ENCODE data around the gene KCNIP3. TPM values are rescaled to one million over a fixed set of nuclear protein-coding genes. Genes with fewer than 3 reads are reported as not detected.
A peak's percentile ranks its signal among the peaks of the same experiment; 100 is the strongest.

KCNIP3 gene
- total RNA-seq, 1 donor from 2014 or later, result 27.5 TPM

DNA sequence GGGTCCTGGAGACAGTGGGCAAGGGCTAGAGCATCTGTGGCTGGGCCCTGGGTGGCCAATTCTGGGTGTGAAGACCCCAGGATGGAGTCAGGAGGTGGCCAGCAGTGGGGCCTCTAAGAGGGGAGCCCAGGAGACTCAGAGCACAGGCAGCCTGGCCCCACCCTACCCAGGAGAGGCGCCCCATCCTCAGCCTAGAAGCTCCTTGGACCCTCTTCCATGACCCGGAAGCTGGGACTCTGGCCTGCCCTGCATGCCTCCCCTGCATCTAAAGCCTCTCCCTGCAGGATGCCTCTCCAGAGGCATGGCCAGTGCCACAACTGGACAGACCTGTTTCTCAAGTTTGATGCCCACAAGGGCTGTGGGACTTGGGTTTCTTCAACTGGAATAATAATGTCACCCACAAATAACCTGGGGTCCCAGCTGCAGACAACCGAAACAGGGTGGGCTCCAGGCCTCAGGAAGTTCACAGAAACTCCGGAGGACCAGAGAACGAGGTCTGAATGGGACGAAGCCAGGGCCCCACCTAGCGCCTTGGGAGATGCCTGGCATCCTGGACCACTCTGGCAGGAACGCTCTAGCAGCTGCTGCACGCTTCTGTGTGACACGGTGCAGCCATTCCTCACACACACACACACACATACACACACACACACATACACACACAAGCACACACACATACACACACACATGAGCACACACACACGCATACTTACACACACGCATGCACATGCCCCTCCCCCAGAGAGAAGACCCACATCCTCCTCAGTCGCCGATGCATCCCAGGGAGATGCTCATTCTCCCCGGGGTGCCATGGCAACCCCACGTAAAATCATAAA is 16.4 kb downstream of the KCNIP3 start:
- Histone ChIP-seq H3K36me3 (no peaks in the 10 kb centered on the region), H3K9me3 (no peaks in the 10 kb centered on the region), H3K27ac (no peak overlapping the region), H3K4me1 (peaks cover 8% of the 10 kb centered on the region), H3K4me3 (no peak overlapping the region), H3K27me3 (no peaks in the 10 kb centered on the region)
- TF ChIP-seq POLR2A (IDR thresholded peaks at IDR 0.05) (no peak), POLR2AphosphoS5 (IDR thresholded peaks at IDR 0.05; ENCODE audit: insufficient read depth in 1 of 2, low read depth in 1 of 2) (no peak)
- TF ChIP-seq, protein P1, sequence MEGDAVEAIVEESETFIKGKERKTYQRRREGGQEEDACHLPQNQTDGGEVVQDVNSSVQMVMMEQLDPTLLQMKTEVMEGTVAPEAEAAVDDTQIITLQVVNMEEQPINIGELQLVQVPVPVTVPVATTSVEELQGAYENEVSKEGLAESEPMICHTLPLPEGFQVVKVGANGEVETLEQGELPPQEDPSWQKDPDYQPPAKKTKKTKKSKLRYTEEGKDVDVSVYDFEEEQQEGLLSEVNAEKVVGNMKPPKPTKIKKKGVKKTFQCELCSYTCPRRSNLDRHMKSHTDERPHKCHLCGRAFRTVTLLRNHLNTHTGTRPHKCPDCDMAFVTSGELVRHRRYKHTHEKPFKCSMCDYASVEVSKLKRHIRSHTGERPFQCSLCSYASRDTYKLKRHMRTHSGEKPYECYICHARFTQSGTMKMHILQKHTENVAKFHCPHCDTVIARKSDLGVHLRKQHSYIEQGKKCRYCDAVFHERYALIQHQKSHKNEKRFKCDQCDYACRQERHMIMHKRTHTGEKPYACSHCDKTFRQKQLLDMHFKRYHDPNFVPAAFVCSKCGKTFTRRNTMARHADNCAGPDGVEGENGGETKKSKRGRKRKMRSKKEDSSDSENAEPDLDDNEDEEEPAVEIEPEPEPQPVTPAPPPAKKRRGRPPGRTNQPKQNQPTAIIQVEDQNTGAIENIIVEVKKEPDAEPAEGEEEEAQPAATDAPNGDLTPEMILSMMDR (IDR thresholded peaks at IDR 0.05), result no peak
- intact Hi-C loops (cut with DNase I), result no loop called here
- no peak for DNase-seq (ENCODE audit: extremely low spot score in 2 of 2)

DNA sequence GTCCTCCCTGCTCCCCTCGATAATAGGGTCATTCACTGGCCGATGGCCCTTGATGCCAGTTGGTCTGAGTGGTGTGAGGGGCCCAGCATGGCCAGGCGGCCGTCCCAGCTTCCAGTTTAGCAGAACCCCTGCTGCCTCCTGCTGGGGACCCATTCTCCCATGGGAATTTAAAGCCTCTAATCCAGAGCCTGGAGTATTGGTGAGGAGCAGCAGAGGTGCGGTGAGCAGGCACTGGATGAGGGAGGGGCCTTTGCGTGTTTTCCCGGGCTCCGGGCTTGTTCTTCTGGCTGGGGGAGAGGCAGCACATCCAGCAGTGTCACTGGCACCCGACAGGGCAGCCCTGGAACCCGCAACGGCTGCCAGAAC is 17.4 kb downstream of the KCNIP3 start:
- Histone ChIP-seq H3K4me1 (peaks cover 10% of the 10 kb centered on the region), H3K27me3 (no peaks in the 10 kb centered on the region), H3K4me3 (no peak overlapping the region), H3K9me3 (no peaks in the 10 kb centered on the region), H3K36me3 (no peaks in the 10 kb centered on the region), H3K27ac (no peak overlapping the region)
- DNase-seq (ENCODE audit: extremely low spot score in 2 of 2), result no peak
- intact Hi-C loops (cut with DNase I), result no loop called here
- no peak for TF ChIP-seq POLR2A (IDR thresholded peaks at IDR 0.05)
- no peak for TF ChIP-seq POLR2AphosphoS5 (IDR thresholded peaks at IDR 0.05; ENCODE audit: insufficient read depth in 1 of 2, low read depth in 1 of 2)
- TF ChIP-seq, protein P1 (IDR thresholded peaks at IDR 0.05), result no peak

DNA sequence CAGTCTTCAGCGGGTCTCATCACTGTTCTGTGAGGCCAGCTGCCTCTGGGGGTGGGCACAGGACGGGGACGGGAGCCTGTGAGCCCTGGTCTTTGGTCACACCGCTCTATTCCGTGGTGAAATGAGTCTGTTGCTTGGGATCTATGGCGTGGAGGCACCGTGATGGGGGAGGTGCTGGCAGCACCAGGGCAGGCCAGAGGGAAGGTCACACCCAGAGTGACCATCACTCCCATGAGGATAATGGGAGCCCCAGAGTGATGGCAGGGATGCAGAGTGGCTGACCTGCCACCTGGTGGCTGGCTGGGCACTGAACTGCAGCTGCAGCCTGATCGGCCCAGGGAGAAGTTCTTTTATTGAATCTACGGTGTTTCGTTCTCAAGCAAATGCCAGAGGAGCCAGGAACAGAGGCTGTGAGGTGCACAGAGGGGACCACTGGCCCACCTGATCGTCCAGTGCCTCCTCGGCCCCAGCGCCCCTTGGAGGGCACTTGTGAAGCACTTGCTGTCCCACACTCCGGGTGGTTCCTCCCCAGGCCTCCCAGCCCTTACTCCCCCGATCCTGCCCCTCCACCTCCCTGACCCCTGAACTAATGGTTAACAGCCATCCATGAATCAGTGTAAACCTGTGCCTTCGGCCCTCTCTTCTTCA is 17.9 kb downstream of the KCNIP3 start:
- Histone ChIP-seq H3K9me3 (no peaks in the 10 kb centered on the region), H3K4me1 (peaks cover 15% of the 10 kb centered on the region), H3K27me3 (no peaks in the 10 kb centered on the region), H3K36me3 (no peaks in the 10 kb centered on the region), H3K27ac (no peak overlapping the region), H3K4me3 (no peak overlapping the region)
- TF ChIP-seq POLR2AphosphoS5 (IDR thresholded peaks at IDR 0.05; ENCODE audit: insufficient read depth in 1 of 2, low read depth in 1 of 2), result no peak
- TF ChIP-seq, protein P1 (IDR thresholded peaks at IDR 0.05), result peak in 1 of 3 experiments; percentile 14
- intact Hi-C loops (cut with DNase I), result no loop called here
- no peak for DNase-seq (ENCODE audit: extremely low spot score in 2 of 2)

DNA sequence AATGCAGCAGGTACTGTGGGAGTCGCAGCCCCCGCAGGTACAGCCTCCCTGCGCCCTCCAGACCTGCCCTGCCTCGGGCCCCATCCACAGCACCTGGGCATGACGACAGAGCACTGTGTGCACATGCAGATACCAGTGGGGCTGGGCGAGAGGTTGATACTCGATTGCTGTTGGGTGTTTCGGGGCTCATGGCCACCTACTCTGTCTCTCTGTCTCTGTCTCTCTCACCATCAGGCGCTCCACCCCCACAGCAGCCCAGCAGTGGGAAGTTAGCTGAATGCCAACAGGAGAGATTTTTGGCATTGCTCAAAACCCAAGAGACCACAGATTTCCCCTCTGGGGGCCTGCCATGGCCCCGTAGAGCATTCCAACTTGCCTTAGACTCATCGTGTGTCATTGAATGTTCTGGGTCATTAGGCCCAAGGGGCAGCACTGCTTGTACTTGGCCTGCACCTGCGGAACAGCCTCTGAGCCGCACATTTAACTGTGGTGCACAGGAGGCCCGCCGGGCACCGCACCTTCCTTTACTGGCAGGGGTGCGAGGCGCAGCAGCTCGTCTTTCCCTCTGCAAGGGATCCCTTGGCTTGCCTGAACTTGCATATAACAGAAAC is 18.8 kb downstream of the KCNIP3 start:
- Histone ChIP-seq H3K4me1 (peaks cover 18% of the 10 kb centered on the region), H3K27me3 (no peaks in the 10 kb centered on the region)

More for the DNA sequence above, 18.8 kb downstream of the KCNIP3 start:
- Histone ChIP-seq H3K9me3 (no peaks in the 10 kb centered on the region), H3K27ac (no peak overlapping the region), H3K36me3 (no peaks in the 10 kb centered on the region), H3K4me3 (no peak overlapping the region)
- DNase-seq (ENCODE audit: extremely low spot score in 2 of 2), result no peak
- TF ChIP-seq POLR2AphosphoS5 (IDR thresholded peaks at IDR 0.05; ENCODE audit: insufficient read depth in 1 of 2, low read depth in 1 of 2), result no peak
- TF ChIP-seq POLR2A (IDR thresholded peaks at IDR 0.05), result no peak
- TF ChIP-seq, protein P1 (IDR thresholded peaks at IDR 0.05), result no peak
- intact Hi-C loops (cut with DNase I), result no loop called here

All from vagina (tissue), 2 donors.